Putamen (tissue), 1 donor: ENCODE results near the gene BRD3.
A peak's percentile ranks its signal among the peaks of the same experiment; 100 is the strongest.
"Not testable (repeated sequence)": the region's sequence is repeated elsewhere in the genome, so short reads cannot be mapped to it uniquely, and the experiment has no call there.

Source experiments
- DNase-seq: peaks from one replicate; pipeline ENCODE4 v3.0.0-alpha.2; 2016; ENCODE audit warnings: low spot score

The BRD3 gene

DNA sequence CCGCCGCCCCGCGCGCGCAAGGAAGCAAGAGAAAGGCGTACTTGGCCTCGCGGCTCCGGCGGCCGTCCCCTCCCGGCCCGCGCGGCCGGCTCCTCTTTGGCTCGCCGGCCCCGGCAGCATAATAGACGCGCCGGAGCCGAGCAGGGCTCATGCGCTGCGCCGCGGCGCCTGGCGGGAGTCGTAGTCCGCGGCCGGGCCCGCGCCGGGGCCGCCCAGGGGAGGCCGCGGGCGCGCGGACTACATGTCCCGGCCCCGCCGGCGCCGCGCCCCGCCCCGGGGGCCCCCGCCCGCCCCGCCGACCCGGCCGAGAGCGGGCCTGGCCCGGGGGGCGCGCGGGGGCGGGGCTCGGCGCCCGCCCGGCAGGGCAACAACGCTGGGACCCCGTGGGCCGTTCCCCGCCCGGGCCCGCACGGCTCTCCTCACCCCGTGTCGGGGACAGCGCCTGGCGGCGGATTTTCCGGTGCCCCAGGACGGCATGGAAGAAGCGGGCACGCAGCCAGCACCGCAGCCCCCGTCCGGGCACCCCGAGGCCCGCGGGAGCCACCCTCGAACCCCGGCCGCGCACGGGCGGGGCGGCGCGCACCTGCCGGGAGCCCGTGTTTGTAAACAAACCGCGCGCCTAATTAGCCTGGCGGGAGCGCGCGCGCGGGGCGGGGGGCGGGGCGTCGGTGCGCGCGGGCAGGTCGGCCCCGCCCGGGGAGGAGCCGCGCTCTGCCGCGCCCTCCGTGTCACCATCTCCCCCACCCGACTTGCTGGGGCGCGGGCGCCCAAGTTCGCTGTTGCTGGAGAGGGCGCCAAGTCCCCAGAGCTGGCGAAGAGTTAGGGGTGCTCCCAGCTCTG is at the start of gene BRD3:
Gene BRD3, minus strand, starts transcription at position 123 of the 840 bp plus-strand sequence. CDS start 14,549 bp downstream, outside the sequence.
- DNase-seq, result peak; percentile 92

DNA sequence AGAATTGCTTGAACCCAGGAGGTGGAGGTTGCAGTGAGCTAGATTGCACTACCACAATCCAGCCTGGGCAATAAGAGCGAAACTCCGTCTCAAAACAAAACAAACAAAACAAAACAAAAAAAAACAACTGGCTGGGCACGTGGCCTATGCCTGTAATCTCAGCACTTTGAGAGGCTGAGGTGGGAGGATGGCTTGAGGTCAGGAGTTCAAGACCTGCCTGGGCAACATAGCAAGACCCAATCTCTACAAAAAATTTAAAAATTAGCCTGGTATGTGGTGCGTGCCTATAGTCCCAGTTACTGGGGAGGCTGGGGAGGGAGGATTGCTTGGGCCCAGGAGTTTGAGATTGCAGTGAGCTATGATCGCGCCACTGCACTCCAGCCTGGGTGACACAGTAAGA is 44.7 kb upstream of the BRD3 start:
- no peak for DNase-seq

DNA sequence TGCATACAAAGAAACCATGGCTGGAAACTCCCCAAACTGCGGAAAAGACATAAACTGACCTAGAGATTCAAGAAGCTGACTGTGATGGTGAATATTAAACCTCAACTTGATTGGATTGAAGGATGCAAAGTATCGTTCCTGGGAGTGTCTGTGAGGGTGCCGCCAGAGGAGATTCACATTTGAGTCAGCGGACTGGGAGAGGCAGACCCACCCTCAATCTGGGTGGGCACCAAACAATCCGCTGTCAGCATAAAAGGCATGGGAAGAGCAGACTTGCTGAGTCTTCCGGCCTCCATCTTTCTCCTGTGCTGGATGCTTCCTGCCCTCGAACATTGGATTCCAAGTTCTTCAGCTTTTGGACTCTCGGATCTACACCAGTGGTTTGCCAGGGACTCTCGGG is 43.2 kb upstream of the BRD3 start:
- no peak for DNase-seq

DNA sequence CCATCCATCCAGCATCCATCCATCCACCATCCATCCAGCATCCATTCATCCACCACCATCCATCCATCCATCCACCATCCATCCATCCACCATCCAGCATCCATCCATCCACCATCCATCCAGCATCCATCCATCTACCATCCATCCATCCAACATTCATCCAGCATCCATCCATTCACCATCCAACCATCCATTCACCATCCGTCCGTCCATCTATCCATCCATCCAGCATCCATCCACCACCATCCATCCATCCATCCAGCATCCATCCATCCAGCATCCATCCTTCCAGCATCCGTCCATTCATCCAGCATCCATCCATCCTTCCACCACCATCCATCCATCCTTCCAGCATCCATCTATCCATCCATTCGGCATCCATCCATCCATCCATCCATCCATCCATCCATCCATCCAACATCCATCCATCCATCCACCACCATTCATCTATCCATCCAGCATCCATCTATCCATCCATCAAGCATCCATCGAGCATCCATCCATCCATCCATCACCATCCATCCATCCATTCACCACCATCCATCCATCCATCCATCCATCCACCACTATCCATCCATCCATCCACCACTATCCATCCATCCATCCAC is 35.7 kb upstream of the BRD3 start:
- DNase-seq, result no peak

DNA sequence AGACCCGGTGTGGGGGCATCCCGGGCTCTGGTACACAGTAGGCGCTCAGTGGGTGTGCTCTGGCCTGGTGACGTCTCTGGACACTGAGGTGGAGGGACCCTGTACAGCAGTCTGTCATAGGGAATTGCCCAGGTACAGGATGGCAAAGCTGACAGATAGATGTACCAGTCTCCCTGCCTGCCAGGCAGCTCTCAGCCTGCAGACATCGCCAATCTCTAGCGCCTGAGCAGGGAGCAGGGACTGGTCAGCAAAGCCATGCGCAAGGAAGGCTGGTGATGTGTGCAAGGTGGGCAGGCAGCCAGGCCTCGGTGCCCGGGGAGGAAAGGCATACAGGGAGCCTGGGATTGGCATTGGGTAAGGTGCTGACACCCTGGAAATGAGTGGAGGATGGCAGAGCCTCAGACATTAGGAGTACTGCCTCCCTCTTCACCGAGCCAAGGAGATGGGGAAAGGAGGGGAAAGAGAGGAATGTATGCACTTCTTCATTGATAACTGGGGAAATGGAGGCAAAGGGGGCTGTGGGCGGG is 33.9 kb upstream of the BRD3 start:
- no peak for DNase-seq

DNA sequence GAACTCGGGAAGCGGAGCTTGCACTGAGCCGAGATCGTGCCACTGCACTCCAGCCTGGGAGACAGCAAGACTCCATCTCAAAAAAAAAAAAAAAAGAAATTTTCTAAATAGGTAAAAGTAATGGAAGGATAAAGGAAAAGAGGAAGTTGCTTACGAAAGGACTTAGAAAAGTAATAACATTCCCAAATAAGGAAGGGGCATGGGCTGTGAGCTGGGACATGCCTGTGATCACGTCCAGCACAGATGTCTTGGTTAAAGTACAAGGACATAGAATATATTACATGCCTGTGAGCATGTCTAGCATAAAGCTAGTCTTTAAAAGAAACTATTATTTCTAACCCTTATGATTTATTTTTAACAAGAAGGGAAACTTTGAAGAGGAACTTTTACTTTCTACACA is 33.3 kb upstream of the BRD3 start:
- DNase-seq, result not testable (repeated sequence)

DNA sequence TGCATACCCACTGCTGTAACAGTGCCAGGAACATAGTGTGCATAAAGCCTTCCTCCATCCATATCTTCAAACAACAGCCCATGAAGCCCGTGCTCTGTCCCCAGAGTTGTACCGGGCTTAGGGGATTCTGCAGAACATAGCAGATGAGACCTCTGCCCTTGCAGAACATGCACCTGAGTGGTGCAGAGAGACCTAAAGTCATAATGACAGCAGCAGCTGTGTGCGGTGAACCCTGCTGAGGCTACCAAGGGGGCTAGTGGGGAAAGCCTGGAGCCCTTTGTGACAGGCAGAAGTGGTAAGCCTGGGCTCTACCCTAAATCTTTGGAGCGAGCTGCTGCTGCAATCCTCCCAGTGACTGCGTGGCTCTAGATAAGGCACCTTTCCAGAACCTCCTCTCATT is 32.2 kb upstream of the BRD3 start:
- DNase-seq, result no peak

DNA sequence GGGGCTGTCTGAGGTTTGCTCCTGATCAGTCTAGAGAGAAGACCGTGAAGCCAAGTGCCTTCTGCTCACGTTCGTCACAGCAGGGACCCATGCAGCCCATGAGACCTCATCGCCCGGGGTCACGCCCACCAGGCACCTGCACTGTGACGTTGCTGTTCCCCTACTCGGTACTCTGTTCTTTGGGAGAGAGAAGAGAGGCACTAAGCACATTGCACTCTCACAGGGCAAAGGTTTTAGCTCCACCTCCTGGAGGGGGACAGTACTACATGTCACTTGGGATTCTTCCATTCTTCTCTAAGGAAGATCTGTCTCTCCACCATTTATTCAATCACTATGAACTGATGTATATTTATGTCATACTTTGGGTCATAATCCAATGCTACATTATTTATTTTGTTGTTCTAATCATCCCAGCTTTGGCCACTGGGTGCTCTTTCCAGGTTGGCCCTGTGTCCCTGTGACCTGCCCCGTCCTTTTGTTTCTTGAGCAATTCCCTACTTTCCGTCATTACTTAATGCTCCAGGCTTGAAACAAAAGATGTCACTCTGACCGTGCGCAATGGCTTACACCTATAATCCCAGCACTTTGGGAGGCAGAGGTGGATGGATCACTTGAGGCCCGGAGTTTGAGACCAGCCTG is 31.4 kb upstream of the BRD3 start:
- DNase-seq, result no peak

DNA sequence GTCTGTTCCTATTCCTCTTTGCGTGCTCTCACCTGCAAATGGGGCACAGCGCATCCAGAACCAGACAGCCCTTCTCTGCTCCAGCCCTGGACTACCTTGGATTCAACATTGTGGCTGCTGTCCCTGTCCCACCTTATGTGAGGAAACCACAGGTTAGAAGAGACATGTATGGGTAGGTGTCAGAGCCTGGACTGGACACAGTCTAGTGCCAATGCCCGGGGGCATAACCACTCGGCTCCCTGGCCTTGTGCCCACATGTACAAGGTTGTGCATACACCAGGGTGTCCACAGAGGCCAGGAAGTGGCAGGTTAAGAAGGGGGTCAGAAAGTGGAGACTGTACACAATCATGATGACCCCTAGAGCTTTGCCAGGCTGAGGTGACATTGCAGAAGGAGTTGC is 22.1 kb upstream of the BRD3 start:
- DNase-seq, result no peak

DNA sequence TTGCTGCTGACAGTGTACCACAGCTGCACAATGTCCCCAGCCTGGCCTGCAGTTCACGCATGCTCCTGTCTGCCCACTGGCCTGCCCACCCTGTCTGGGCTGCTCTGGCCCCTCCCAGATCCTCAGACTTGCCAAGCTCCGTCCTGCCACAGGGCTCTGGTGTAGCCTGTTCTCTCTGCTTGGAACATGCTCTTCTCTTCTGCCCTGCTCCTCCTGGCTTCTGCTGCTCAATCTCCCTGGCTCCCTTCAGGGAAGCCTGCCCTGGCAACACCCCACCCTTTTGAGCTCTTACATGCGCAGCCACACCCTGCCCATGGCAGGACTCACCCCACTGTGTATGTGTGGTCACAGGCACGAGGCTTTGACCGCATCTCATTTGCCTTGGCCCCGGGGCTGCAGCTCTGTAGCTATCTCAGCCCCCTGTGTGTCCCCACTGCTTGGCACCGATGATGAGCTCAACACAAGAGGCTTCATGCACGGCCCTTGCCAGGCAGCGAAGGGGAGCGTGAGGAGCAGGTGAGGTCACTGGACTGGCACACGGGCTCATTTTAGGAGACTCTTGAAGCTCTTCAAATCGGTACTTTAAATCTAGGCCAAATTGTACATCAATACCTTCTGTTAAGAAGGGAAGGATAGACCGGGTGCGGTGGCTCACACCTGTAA is 20.4 kb upstream of the BRD3 start:
- DNase-seq, result no peak

DNA sequence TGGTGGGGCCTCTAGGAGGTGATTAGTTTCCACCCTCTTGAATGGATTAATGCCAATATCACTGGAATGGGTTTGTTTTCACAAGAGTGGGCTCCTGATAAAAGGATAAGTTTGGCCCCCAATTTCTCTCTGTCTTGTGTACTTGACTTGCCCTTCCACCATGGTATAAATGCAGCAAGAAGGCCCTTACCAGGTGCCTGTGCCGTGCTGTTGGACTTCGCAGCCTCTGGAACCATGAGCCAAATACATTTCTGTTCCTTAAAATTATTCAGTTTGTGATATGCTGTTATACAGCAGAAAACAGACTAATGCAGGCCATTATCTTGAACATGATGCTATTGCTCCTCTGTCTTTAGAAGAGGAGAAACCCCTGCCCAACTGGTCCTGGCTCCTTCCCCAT is 17.8 kb upstream of the BRD3 start:
- DNase-seq, result no peak

DNA sequence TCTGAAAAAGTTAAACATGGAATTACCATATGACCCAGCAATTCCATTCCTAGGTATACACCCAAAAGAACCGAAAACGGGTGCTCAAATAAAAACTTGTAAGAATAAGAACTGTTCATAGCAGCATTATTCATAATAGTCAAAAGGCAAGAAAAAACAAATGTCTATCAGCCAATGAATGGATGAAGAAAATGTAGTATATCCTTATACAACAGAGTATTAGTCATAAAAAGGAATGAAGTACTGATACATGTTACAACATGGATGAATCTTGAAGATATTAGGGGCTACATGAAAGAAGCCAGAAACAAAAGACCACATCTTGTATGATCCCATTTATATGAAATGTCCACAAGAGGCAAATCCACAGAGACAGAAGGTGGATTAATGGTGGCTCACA is 15.6 kb upstream of the BRD3 start:
- no peak for DNase-seq

DNA sequence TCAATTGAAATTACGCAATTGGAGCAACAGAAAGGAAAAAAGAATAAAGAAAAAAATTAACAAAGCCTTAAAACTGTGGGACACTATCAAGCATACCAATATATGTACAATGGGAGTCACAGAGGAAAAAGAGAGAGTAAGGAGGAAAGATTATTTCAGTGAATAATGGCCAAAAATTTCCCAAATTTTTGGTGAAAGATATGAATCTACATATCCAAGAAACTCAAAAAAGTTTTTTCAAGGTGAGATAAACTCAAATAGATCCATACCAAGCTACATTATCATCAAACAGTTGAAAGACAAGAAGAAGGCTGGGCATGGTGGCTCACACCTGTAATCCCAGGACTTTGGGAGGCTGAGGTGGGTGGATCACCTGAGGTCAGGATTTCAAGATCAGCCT is 8.8 kb upstream of the BRD3 start:
- no peak for DNase-seq

DNA sequence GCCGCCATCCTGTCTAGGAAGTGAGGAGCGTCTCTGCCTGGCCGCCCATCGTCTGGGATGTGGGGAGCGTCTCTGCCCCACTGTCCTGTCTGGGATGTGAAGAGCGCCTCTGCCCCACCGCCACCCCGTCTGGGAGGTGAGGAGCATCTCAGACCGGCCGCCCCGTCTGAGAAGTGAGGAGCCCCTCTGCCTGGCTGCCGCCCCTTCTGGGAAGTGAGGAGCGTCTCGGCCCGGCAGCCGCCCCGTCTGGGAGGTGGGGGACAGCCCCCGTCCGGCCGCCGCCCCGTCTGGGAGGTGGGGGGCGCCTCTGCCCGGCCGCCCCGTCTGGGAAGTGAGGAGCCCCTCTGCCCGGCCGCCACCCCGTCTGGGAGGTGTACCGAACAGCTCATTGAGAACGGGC is 7.9 kb upstream of the BRD3 start:
- not testable (repeated sequence) for DNase-seq

DNA sequence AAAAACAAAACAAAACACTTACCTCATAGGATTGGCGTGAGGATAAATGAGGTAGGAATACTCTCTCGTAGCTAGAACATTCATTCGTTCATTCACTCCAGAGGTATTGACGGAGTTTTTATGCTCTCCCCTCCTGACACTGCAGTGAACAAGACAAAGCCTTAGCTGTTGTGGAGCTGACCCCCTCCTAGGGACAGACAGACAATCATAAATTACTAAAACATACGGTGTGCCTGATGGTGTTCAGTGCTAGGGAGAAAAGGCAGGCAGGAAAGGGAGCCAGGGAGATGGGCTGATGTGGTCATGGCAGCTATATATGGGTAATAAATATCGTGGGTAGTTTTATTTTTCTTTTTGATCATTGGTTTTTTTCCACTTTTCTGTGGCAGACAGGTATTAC is 5.7 kb upstream of the BRD3 start:
- no peak for DNase-seq

DNA sequence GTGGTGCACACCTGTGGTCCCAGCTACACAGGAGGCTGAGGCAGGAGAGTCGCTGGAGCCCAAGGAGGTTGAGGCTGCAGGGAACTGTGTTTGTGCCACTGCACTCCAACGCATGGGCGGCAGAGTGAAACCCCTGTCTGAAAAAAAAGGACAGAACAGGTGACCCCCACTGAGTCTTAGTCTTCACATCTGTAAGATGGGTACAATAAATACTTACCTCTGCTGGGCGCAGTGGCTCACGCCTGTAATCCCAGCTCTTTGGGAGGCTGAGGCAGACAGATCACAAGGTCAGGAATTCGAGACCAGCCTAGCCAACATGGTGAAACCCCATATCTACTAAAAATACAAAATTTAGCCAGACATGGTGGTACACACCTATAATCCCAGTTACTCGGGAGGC is 4.9 kb upstream of the BRD3 start:
- DNase-seq, result not testable (repeated sequence)

DNA sequence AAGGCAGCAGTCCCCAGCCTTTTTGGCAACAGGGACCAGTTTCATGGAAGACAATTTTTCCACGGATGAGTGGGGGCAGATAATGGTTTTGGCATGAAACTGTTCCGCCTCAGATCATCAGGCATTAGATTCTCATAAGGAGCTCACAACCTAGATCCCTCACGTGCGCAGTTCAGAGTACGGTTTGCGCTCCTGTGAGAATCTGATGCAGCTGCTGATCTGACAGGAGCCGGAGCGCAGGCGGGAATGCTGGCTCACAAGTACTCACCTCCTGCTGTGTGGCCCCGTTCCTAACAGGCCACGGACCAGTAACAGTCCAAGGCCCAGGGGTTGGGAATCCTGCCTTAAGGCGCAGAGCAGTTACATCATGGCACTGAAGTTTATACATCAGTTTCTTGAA is 3.3 kb upstream of the BRD3 start:
- no peak for DNase-seq

DNA sequence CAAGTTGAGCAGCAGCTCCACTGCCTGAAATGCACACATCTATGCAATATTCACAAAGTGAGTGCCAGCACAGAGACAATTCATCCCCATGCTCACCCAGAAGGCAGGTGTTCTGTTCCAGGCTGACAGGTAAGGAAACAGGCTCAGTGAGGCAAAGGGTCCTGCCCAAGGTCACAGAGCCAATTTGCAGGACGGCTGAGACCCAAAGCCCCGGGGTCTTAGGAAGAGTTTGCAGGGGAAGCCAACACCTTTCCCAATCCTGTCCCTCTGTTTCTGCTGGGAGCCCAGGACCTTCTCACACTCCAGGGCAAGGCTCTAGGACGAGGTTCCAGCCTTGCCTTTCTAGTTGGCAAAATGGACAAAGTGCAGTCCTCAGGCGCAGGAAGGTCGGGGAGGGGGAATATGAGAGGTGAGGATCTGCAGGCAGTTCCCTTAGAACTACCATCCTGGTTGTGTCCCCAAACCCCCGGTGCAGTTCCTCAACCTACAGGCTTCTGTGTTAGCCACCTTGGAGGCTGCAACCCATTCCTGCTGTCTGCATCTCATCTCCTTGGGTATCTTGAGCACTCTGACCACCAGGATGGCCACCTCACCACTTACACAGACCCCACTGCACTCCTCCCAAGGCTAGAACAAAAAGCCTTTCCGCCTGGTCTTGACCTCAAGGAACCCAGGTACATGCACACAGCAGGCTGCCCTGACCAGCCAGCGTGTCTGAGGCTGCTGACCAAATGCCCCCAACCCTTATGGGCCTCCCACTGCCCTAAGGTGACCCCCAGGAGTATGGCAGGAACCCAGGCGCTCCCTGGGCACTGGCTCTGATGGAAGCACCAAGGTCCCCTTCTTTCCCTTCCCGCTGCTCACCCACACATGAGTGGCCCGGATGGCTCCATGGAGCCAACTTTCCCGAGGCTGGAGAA is 1.9 kb upstream of the BRD3 start:
- DNase-seq, result no peak

DNA sequence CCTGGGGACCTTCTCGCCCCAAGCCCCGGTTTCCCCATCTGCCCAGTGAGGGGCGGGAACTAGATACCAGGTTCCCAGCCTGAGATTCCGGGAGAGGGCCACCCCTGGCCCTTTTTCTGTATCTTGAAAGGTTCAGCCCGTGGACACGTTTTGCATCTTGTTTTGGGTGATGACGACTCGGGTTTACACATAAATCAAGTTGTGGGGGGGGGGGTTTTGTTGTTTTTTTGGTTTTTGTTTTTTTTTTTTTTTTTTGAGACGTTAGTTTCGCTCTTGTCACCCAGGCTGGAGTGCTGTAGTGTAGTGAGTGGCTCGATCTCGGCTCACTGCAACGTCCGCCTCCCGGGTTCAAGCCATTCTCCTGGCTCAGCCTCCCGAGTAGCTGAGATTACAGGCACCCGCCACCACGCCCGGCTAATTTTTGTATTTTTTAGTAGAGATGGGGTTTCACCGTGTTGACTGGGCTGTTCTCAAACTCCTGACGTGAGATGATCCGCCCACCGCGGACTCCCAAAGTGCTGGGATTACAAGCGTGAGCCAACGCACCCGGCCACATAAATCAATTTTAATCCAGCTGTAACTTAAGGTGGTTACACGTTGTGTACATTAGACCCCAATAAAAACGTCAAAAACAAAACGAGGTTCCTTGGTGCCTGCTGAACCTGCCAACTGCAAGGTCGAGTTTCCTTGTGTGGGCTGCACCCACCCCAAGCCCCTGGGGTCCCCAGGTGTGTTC is 1.1 kb upstream of the BRD3 start:
- DNase-seq, result no peak
